ENCODE results near the gene CTBP2.

CTBP2 gene

DNA sequence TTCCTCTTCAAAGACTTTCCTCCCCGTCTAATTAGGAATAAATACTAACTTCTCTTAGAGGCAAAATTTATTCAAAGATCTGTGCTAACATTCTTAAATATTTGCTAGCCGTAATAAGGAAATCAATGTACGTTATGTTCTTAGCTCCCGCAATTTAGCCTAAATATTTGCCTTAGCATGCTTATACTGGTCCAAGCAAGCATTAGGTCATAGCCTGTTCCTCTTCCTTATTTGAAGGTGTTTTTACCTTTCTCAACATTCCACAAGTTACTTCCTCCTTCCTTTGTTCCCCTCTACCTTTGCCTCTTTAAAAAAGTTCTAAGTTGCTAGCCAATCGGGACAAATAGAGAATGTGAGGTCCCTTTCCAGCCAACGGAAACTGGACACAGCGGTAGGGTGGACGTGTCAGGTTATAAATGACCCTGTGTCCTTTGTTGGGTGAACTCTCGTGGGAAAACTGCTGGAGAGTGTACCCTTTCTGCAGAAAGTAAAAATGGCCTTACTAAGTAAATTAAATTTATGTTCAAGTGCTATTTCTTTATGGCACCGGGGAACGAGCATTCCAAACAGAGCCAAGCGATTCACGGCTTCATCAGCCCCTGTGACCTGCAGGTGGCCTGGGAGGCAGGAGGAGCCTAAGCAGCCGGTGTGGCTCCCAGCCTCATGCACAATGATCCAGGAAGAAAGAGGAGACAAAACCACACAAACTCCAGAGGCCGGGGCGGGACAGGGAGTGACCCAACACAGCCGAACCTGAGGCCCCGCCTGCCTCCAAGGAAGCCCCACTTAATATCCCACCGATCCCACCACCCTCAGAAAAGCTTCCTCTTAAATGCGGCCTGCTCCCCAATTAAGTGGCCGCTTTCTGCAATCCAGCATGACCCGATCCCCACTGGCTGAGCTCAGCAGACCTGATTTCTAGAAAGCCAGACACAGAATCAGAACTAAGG, 151.4 kb downstream of the CTBP2 start:
- no peak for DNase-seq (ENCODE audit: low read depth)
- TF ChIP-seq, protein P1, sequence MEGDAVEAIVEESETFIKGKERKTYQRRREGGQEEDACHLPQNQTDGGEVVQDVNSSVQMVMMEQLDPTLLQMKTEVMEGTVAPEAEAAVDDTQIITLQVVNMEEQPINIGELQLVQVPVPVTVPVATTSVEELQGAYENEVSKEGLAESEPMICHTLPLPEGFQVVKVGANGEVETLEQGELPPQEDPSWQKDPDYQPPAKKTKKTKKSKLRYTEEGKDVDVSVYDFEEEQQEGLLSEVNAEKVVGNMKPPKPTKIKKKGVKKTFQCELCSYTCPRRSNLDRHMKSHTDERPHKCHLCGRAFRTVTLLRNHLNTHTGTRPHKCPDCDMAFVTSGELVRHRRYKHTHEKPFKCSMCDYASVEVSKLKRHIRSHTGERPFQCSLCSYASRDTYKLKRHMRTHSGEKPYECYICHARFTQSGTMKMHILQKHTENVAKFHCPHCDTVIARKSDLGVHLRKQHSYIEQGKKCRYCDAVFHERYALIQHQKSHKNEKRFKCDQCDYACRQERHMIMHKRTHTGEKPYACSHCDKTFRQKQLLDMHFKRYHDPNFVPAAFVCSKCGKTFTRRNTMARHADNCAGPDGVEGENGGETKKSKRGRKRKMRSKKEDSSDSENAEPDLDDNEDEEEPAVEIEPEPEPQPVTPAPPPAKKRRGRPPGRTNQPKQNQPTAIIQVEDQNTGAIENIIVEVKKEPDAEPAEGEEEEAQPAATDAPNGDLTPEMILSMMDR (conservative IDR thresholded peaks at IDR 0.05; ENCODE audit: control insufficient read depth, insufficient read depth, low read depth, low read length) = no peak
- H3K4me3 ChIP-seq (ENCODE audit: control insufficient read depth, low read depth, low read length) = no peak overlapping the region

- no peak overlapping the region for H3K4me3 ChIP-seq (ENCODE audit: control insufficient read depth, low read depth, low read length)
- TF ChIP-seq, protein P1 (conservative IDR thresholded peaks at IDR 0.05; ENCODE audit: control insufficient read depth, insufficient read depth, low read depth, low read length) = no peak
- no peak for DNase-seq (ENCODE audit: low read depth)
Measured at GRCh38 chr10:125007436-125007835, 152.9 kb downstream of the CTBP2 start.

- peak; percentile 66 for DNase-seq (ENCODE audit: low read depth)
- TF ChIP-seq, protein P1 (conservative IDR thresholded peaks at IDR 0.05; ENCODE audit: control insufficient read depth, insufficient read depth, low read depth, low read length) = no peak
- H3K4me3 ChIP-seq (ENCODE audit: control insufficient read depth, low read depth, low read length) = no peak overlapping the region
Measured at GRCh38 chr10:125006921-125007426, 153.4 kb downstream of the CTBP2 start.

GRCh38 chr10:125006188-125006680, 154.1 kb downstream of the CTBP2 start:
- H3K4me3 ChIP-seq (ENCODE audit: control insufficient read depth, low read depth, low read length) = no peak overlapping the region
- TF ChIP-seq, protein P1 (conservative IDR thresholded peaks at IDR 0.05; ENCODE audit: control insufficient read depth, insufficient read depth, low read depth, low read length) = no peak
- no peak for DNase-seq (ENCODE audit: low read depth)

GRCh38 chr10:125005312-125006187, 154.8 kb downstream of the CTBP2 start:
- H3K4me3 ChIP-seq (ENCODE audit: control insufficient read depth, low read depth, low read length) = no peak overlapping the region
- TF ChIP-seq, protein P1 (conservative IDR thresholded peaks at IDR 0.05; ENCODE audit: control insufficient read depth, insufficient read depth, low read depth, low read length) = no peak
- DNase-seq (ENCODE audit: low read depth) = no peak

DNA sequence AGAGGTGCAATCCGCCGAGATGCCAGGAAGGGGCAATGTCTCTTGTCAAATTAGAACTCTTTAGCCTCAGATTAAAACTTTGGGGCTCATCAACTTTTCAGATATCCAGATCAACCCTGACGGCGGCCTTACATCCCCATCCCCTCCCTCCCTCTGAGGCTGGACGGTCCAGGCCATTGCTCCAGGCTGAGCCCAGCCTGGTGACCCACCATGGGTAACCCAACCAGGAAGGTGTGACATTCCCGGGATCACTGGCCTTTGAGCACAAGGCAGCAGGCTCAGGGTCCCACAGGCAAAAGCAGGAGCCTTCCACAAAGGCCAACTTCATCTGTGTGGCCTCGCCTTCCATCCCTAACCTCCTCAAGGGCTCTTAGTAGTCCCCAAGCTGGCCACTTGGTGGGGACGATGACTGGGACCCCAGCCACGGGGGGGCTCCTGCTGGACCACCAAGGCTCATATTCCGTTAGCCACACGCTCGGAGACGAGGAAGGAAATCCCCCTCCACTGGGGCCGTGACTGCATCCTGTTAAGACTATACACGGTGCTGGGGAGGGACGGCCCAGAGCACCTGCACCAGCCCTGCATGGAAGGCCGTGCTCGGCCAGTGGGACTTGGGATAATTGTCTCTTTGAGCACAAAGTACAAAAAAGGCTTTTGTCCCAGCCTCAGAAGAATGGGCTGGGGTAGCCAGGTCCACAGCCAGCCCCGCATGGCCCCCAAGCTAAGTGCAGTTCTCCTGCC, 155.6 kb downstream of the CTBP2 start:
- H3K4me3 ChIP-seq (ENCODE audit: control insufficient read depth, low read depth, low read length) = no peak overlapping the region
- TF ChIP-seq, protein P1 (conservative IDR thresholded peaks at IDR 0.05; ENCODE audit: control insufficient read depth, insufficient read depth, low read depth, low read length) = no peak
- DNase-seq (ENCODE audit: low read depth) = no peak

Measured in fibroblast of mammary gland (primary cell).